H9 (cell line): ENCODE results near the gene ELANE. TPM values are rescaled to one million over a fixed set of nuclear protein-coding genes. Genes with fewer than 3 reads are reported as not detected.

Experiments used
- DNase-seq: peaks from one replicate; pipeline ENCODE4 v3.0.0-alpha.2; 2017
- H2AFZ ChIP-seq: one replicate; pipeline ENCODE4 v1.6.1; 2013; ENCODE audit warnings: mild to moderate bottlenecking, low read length, control low read depth, moderate library complexity
- H2AK5ac ChIP-seq: 2 replicates; pipeline ENCODE4 v1.6.1; 2013; ENCODE audit warnings: low read length, control low read depth, mixed read lengths; ENCODE audit not compliant: insufficient read length
- H2BK120ac ChIP-seq: one replicate; pipeline ENCODE4 v1.6.1; 2013; ENCODE audit warnings: low read depth, mild to moderate bottlenecking, low read length, control low read depth, inconsistent platforms; ENCODE audit not compliant: poor library complexity, severe bottlenecking
- H2BK12ac ChIP-seq: 2 replicates; pipeline ENCODE4 v1.6.1; 2013; ENCODE audit warnings: low read length, control low read depth, mixed read lengths, low read depth; ENCODE audit not compliant: insufficient read length
- H2BK15ac ChIP-seq: 2 replicates; pipeline ENCODE4 v1.6.1; 2013; ENCODE audit warnings: low read depth, low read length, control low read depth
- H2BK20ac ChIP-seq: one replicate; pipeline ENCODE4 v1.6.1; 2013; ENCODE audit warnings: low read depth, mild to moderate bottlenecking, low read length, control low read depth, inconsistent platforms; ENCODE audit not compliant: poor library complexity, severe bottlenecking
- H2BK5ac ChIP-seq: 2 replicates; pipeline ENCODE4 v1.6.1; 2013; ENCODE audit warnings: low read length, control low read depth, mixed read lengths; ENCODE audit not compliant: insufficient read length
- H3K14ac ChIP-seq: 2 replicates; pipeline ENCODE4 v1.6.1; 2013; ENCODE audit warnings: low read length, control low read depth; ENCODE audit not compliant: insufficient read depth
- H3K18ac ChIP-seq: 2 replicates; pipeline ENCODE4 v1.6.1; 2013; ENCODE audit warnings: low read depth, mild to moderate bottlenecking, mixed read lengths, low read length, control low read depth; ENCODE audit not compliant: insufficient read length
- H3K23ac ChIP-seq: 2 replicates; pipeline ENCODE4 v1.6.1; 2013; ENCODE audit warnings: low read length, control low read depth, mixed read lengths, low read depth; ENCODE audit not compliant: insufficient read length
- H3K23me2 ChIP-seq: 2 replicates; pipeline ENCODE4 v1.6.1; 2013; ENCODE audit warnings: low read depth, mild to moderate bottlenecking, mixed read lengths, low read length, control low read depth; ENCODE audit not compliant: insufficient read length, poor library complexity, severe bottlenecking
- H3K27ac ChIP-seq: 2 replicates; pipeline ENCODE4 v1.5.1; 2013; ENCODE audit warnings: low read length, control low read depth, mixed read lengths, low read depth; ENCODE audit not compliant: insufficient read length
- H3K27me3 ChIP-seq: 2 replicates; pipeline ENCODE4 v1.6.1; 2013; ENCODE audit warnings: low read length, control low read depth, inconsistent platforms; ENCODE audit not compliant: insufficient read depth
- H3K4ac ChIP-seq: 2 replicates; pipeline ENCODE4 v1.6.1; 2013; ENCODE audit warnings: low read depth, mild to moderate bottlenecking, control low read depth, inconsistent platforms, low read length, moderate library complexity
- H3K4me1 ChIP-seq: 2 replicates; pipeline ENCODE4 v1.6.1; 2013; ENCODE audit warnings: low read length, control low read depth, inconsistent platforms; ENCODE audit not compliant: insufficient read depth
- H3K4me2 ChIP-seq: 2 replicates; pipeline ENCODE4 v1.6.1; 2013; ENCODE audit warnings: low read length, control low read depth, mixed read lengths; ENCODE audit not compliant: insufficient read length, insufficient read depth
- H3K56ac ChIP-seq: 2 replicates; pipeline ENCODE4 v1.6.1; 2013; ENCODE audit warnings: low read depth, mild to moderate bottlenecking, mixed read lengths, low read length, control low read depth; ENCODE audit not compliant: insufficient read length
- H3K79me1 ChIP-seq: 2 replicates; pipeline ENCODE4 v1.6.1; 2013; ENCODE audit warnings: low read depth, mild to moderate bottlenecking, moderate library complexity, low read length, control low read depth, inconsistent platforms; ENCODE audit not compliant: insufficient read depth, poor library complexity, severe bottlenecking
- H3K79me2 ChIP-seq: 2 replicates; pipeline ENCODE4 v1.6.1; 2013; ENCODE audit warnings: low read length, control low read depth, inconsistent platforms; ENCODE audit not compliant: insufficient read depth
- H3K9ac ChIP-seq: 2 replicates; pipeline ENCODE4 v1.6.1; 2013; ENCODE audit warnings: low read length, control low read depth, mixed read lengths; ENCODE audit not compliant: insufficient read length; ENCODE audit errors: extremely low read depth
- H3K9me3 ChIP-seq: one replicate; pipeline ENCODE4 v1.6.1; 2013; ENCODE audit warnings: low read depth, low read length, inconsistent platforms; ENCODE audit not compliant: control insufficient read depth
- H3T11ph ChIP-seq: one replicate; pipeline ENCODE4 v1.6.1; 2013; ENCODE audit warnings: mild to moderate bottlenecking, low read length, control low read depth, inconsistent platforms
- H4K20me1 ChIP-seq: one replicate; pipeline ENCODE4 v1.6.1; 2013; ENCODE audit not compliant: control insufficient read depth, insufficient read length, insufficient read depth
- H4K5ac ChIP-seq: 2 replicates; pipeline ENCODE4 v1.6.1; 2013; ENCODE audit warnings: low read depth, mild to moderate bottlenecking, mixed read lengths, low read length, control low read depth; ENCODE audit not compliant: insufficient read length
- H4K8ac ChIP-seq: replicated peaks from 2 replicates; pipeline ENCODE4 v1.6.1; 2013; ENCODE audit warnings: low read length, control low read depth, mixed read lengths, low read depth; ENCODE audit not compliant: insufficient read length
- H4K91ac ChIP-seq: 2 replicates; pipeline ENCODE4 v1.6.1; 2013; ENCODE audit warnings: low read depth, mild to moderate bottlenecking, moderate library complexity, mixed read lengths, low read length, control low read depth; ENCODE audit not compliant: insufficient read length
- H3K27ac Mint-ChIP-seq, 3 experiments: 2 replicates in 2 of 3; 3 replicates in 1 of 3; pipeline ENCODE4 v1.8.0; 2020 to 2021; ENCODE audit warnings: mixed read lengths in 3 of 3, mild to moderate bottlenecking in 1 of 3, moderate library complexity in 1 of 3
- H3K27me3 Mint-ChIP-seq: 2 replicates; pipeline ENCODE4 v1.8.0; 2021; ENCODE audit warnings: low read depth, mild to moderate bottlenecking, moderate library complexity, mixed read lengths
- H3K36me3 Mint-ChIP-seq, 3 experiments: 2 replicates in 2 of 3; 3 replicates in 1 of 3; pipeline ENCODE4 v1.8.0; 2020 to 2021; ENCODE audit warnings: low read depth in 3 of 3, mixed read lengths in 3 of 3; ENCODE audit not compliant: insufficient read depth in 1 of 3
- H3K4me1 Mint-ChIP-seq, 2 experiments: 2 replicates each; pipeline ENCODE4 v1.8.0; 2020; ENCODE audit warnings: mixed read lengths in 2 of 2
- H3K4me3 Mint-ChIP-seq, 2 experiments: 2 replicates in 1 of 2; 3 replicates in 1 of 2; pipeline ENCODE4 v1.8.0; 2020 to 2021; ENCODE audit warnings: mild to moderate bottlenecking in 2 of 2, mixed read lengths in 2 of 2, moderate library complexity in 1 of 2
- H3K9me3 Mint-ChIP-seq, 2 experiments: 2 replicates in 1 of 2; 3 replicates in 1 of 2; pipeline ENCODE4 v1.8.0; 2020; ENCODE audit warnings: mild to moderate bottlenecking in 2 of 2, mixed read lengths in 2 of 2, moderate library complexity in 1 of 2
- WGBS: extraction: QIAGEN DNeasy Blood & Tissue Kit; methylation state at CpG from one replicate; pipeline ENCODE4 v1.1.7; 2013; ENCODE audit warnings: missing lambda C conversion rate, low lambda C conversion rate, mixed read lengths; ENCODE audit not compliant: insufficient read length; ENCODE audit errors: extremely low coverage; 5-methylcytosine and 5-hydroxymethylcytosine counted together
- total RNA-seq: library from RNA; stranded (reverse); gene quantifications from 2 replicates; pipeline ENCODE4 v1.2.1, GENCODE V29; 2021
- TF ChIP-seq, protein P1 (sequence below): fragments of 200-600 bp; sonication (generic); conservative IDR thresholded peaks from 3 replicates; pipeline ENCODE4 v1.8.0; 2021; ENCODE audit warnings: antibody characterized with exemption, mild to moderate bottlenecking

ELANE gene
- total RNA-seq, 1 experiment from 2014 or later, result not detected

DNA sequence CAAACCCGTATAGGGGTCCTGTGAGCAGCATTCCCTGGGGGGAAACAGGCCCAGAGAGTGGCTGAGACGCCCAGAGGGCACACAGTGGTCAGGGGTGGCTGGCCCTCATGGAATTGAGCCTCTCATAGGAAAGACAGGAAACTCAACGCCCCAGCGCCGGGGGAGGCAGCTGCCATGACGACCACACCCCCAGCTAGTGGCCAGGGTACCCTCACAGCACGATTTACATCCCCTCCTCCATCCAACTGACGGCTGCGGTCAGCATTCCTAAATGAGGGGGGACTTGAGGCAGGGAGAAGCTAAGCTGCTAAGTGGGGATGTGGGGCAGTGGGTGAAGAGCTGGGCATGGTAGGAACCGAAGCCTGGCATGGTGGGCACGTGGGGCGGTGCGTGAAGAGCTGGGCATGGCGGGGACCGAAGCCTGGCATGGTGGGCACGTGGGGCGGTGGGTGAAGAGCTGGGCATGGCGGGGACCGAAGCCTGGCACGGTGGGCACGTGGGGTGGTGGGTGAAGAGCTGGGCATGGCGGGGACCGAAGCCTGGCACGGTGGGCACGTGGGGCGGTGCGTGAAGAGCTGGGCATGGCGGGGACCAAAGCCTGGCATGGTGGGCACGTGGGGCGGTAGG is 30.9 kb downstream of the ELANE start:
- no peak overlapping the region for H3K4me3 Mint-ChIP-seq
- H4K20me1 ChIP-seq, result no peaks in the 10 kb centered on the region
- H3K56ac ChIP-seq, result no peak overlapping the region
- no peak overlapping the region for H2BK5ac ChIP-seq
- no peak overlapping the region for H3K4me2 ChIP-seq
- H3K36me3 Mint-ChIP-seq, result peaks cover 23 to 55% (median 45%) of the 10 kb centered on the region in 3 experiments
- H3K79me1 ChIP-seq, result no peaks in the 10 kb centered on the region
- no peak overlapping the region for H2BK20ac ChIP-seq
- no peak overlapping the region for H3K4ac ChIP-seq
- H3K9ac ChIP-seq, result no peak overlapping the region
- H3K9me3 Mint-ChIP-seq, result no peaks in the 10 kb centered on the region
- H2BK15ac ChIP-seq, result no peak overlapping the region
- H3K79me2 ChIP-seq, result no peaks in the 10 kb centered on the region
- no peak overlapping the region for H3K27ac ChIP-seq
- H3K27me3 Mint-ChIP-seq, result no peaks in the 10 kb centered on the region
- TF ChIP-seq, protein P1, sequence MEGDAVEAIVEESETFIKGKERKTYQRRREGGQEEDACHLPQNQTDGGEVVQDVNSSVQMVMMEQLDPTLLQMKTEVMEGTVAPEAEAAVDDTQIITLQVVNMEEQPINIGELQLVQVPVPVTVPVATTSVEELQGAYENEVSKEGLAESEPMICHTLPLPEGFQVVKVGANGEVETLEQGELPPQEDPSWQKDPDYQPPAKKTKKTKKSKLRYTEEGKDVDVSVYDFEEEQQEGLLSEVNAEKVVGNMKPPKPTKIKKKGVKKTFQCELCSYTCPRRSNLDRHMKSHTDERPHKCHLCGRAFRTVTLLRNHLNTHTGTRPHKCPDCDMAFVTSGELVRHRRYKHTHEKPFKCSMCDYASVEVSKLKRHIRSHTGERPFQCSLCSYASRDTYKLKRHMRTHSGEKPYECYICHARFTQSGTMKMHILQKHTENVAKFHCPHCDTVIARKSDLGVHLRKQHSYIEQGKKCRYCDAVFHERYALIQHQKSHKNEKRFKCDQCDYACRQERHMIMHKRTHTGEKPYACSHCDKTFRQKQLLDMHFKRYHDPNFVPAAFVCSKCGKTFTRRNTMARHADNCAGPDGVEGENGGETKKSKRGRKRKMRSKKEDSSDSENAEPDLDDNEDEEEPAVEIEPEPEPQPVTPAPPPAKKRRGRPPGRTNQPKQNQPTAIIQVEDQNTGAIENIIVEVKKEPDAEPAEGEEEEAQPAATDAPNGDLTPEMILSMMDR, result no peak
- H3K14ac ChIP-seq, result no peak overlapping the region
- H2BK12ac ChIP-seq, result no peak overlapping the region
- no peaks in the 10 kb centered on the region for H3K4me1 ChIP-seq
- H3K4me1 Mint-ChIP-seq, result no peaks in the 10 kb centered on the region
- H2BK120ac ChIP-seq, result no peak overlapping the region
- H3K9me3 ChIP-seq, result no peaks in the 10 kb centered on the region
- H2AFZ ChIP-seq, result no peak overlapping the region
- no peak overlapping the region for H3K27ac Mint-ChIP-seq
- no peak overlapping the region for H4K5ac ChIP-seq
- H3K23ac ChIP-seq, result no peak overlapping the region
- H3K18ac ChIP-seq, result no peak overlapping the region
- no peak overlapping the region for H4K91ac ChIP-seq
- no peaks in the 10 kb centered on the region for H3K27me3 ChIP-seq
- H3K23me2 ChIP-seq, result peaks cover 3% of the 10 kb centered on the region
- H2AK5ac ChIP-seq, result no peak overlapping the region
- no CpG with 5 or more reads among the region's 30 CpGs for WGBS
- no peak overlapping the region for H3T11ph ChIP-seq
- no peak for DNase-seq
- H4K8ac ChIP-seq, result no peak overlapping the region
